Measurements from ENCODE around the gene SUPT3H. TPM values are rescaled to one million over a fixed set of nuclear protein-coding genes. Genes with fewer than 3 reads are reported as not detected.

Gene SUPT3H
- total RNA-seq, 1 donor, result 4.7 TPM

DNA sequence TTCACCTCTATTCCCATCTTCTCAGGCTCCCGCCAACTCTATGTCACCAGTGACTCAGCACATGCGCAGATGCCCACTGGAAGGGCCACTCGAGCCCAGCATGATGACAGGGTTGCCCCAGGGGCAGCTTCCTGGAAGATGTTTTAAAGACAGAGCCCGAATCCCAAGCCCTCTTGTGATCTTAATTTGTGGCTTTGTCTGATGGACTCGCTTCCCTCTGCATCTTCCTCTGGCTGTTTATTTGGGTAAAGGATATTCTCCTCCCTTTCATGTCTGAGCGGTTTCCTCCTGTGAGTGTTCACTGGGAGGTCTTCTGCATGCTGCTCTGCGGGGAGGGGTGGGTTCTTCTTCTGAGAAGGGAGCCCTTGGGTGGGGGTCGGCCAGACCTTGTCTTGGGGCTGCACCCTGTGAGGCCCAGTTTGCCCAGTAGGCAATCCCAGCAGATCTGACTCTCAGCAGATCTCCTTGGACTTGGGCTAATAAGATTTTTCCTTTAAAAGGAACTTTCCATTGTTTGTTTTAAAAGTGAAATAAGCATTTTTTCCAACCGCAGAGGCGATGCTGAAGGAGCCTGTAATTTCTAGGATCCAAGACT is 589.2 kb downstream of the SUPT3H start:
- H3K27me3 ChIP-seq (ENCODE audit: insufficient read depth, low read length), result no peaks in the 10 kb centered on the region
- H3K79me2 ChIP-seq (ENCODE audit: insufficient read depth, low read length), result no peaks in the 10 kb centered on the region
- no peaks in the 10 kb centered on the region for H3K9me3 ChIP-seq (ENCODE audit: low read depth, low read length)
- H4K20me1 ChIP-seq (ENCODE audit: insufficient read depth, low read length), result no peaks in the 10 kb centered on the region
- peaks cover 10% of the 10 kb centered on the region for H3K4me1 ChIP-seq (ENCODE audit: insufficient read depth, low read length)
- no peak for TF ChIP-seq CTCF (IDR thresholded peaks at IDR 0.05; ENCODE audit: extremely low read depth, low read depth, low read length)
- DNase-seq (ENCODE audit: insufficient read length, low spot score, missing footprints), result peak; percentile 23
- no peaks in the 10 kb centered on the region for H3K36me3 ChIP-seq (ENCODE audit: insufficient read depth, low read length)
- peak overlapping the region; percentile 47 for H3K4me2 ChIP-seq (ENCODE audit: insufficient read depth, low read length)
- H2AFZ ChIP-seq (ENCODE audit: low read length), result peak overlapping the region; percentile 78
- no peak overlapping the region for H3K27ac ChIP-seq (ENCODE audit: low read depth, low read length)
- no peak overlapping the region for H3K4me3 ChIP-seq (ENCODE audit: insufficient read depth, low read length)

DNA sequence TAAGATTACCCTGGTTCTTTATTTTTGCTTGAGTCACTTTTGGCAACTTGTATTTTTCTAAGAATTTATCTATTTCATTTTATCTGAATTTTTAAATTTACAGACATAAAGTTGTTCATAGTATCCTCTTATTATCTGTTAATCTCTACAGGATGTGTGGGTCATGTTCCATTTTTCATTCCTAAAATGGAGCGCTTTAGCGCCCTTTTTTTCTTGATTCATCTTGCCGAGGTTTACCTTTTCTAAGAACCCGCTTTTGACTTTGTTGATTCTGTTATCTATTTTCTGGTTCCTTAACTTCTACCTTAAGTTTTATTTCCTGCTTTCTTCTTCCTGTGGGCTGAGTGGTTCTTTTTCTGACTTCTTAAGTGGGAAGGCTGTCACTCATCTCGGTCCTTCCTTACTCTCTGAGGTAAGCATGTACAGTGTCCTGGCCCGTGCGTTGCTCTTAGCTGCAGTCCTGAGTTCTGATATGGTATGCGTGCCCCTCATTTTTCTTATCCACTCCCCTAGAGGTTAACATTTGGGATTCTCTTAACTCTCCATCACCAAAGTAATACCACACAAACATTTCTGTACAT is 590.4 kb downstream of the SUPT3H start:
- H3K79me2 ChIP-seq (ENCODE audit: insufficient read depth, low read length), result no peaks in the 10 kb centered on the region
- H2AFZ ChIP-seq (ENCODE audit: low read length), result no peak overlapping the region
- no peaks in the 10 kb centered on the region for H3K27me3 ChIP-seq (ENCODE audit: insufficient read depth, low read length)
- H3K9me3 ChIP-seq (ENCODE audit: low read depth, low read length), result no peaks in the 10 kb centered on the region
- DNase-seq (ENCODE audit: insufficient read length, low spot score, missing footprints), result no peak
- TF ChIP-seq CTCF (IDR thresholded peaks at IDR 0.05; ENCODE audit: extremely low read depth, low read depth, low read length), result no peak
- H3K27ac ChIP-seq (ENCODE audit: low read depth, low read length), result no peak overlapping the region
- H3K4me2 ChIP-seq (ENCODE audit: insufficient read depth, low read length), result no peak overlapping the region
- H3K36me3 ChIP-seq (ENCODE audit: insufficient read depth, low read length), result no peaks in the 10 kb centered on the region
- H3K4me1 ChIP-seq (ENCODE audit: insufficient read depth, low read length), result peaks cover 10% of the 10 kb centered on the region
- H3K4me3 ChIP-seq (ENCODE audit: insufficient read depth, low read length), result no peak overlapping the region
- H4K20me1 ChIP-seq (ENCODE audit: insufficient read depth, low read length), result no peaks in the 10 kb centered on the region

DNA sequence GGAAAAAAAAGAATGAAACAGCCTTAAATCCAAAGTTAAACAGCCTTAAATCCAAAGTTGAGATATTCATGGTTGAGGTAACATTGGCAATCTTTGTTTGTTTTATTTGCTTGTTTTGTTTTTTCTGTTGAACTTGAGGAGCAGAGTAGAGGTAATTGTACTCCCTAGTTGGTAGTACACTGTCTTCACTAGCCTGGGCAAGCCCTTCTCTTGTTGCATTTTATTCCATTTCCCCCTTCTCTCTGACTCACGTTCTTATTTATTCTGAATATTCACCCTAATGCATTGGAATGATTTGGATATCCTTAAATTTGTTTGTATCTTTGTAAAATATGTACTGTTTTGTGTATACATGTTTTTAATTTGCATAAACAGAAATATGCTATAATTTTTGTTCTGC is 592.6 kb downstream of the SUPT3H start:
- Histone ChIP-seq H3K27me3 (ENCODE audit: insufficient read depth, low read length) (no peaks in the 10 kb centered on the region), H3K36me3 (ENCODE audit: insufficient read depth, low read length) (no peaks in the 10 kb centered on the region), H3K9me3 (ENCODE audit: low read depth, low read length) (no peaks in the 10 kb centered on the region), H2AFZ (ENCODE audit: low read length) (no peak overlapping the region), H3K4me1 (ENCODE audit: insufficient read depth, low read length) (peaks cover 10% of the 10 kb centered on the region), H3K4me2 (ENCODE audit: insufficient read depth, low read length) (no peak overlapping the region), H3K79me2 (ENCODE audit: insufficient read depth, low read length) (no peaks in the 10 kb centered on the region), H4K20me1 (ENCODE audit: insufficient read depth, low read length) (no peaks in the 10 kb centered on the region), H3K4me3 (ENCODE audit: insufficient read depth, low read length) (no peak overlapping the region), H3K27ac (ENCODE audit: low read depth, low read length) (no peak overlapping the region)
- DNase-seq (ENCODE audit: insufficient read length, low spot score, missing footprints), result no peak
- TF ChIP-seq CTCF (IDR thresholded peaks at IDR 0.05; ENCODE audit: extremely low read depth, low read depth, low read length), result no peak

GRCh38 chr6:44784195-44784594 is 593.5 kb downstream of the SUPT3H start:
- Histone ChIP-seq H4K20me1 (ENCODE audit: insufficient read depth, low read length) (no peaks in the 10 kb centered on the region), H3K9me3 (ENCODE audit: low read depth, low read length) (no peaks in the 10 kb centered on the region), H3K4me2 (ENCODE audit: insufficient read depth, low read length) (no peak overlapping the region), H3K4me3 (ENCODE audit: insufficient read depth, low read length) (no peak overlapping the region), H3K4me1 (ENCODE audit: insufficient read depth, low read length) (peaks cover 10% of the 10 kb centered on the region), H3K27me3 (ENCODE audit: insufficient read depth, low read length) (no peaks in the 10 kb centered on the region), H3K36me3 (ENCODE audit: insufficient read depth, low read length) (no peaks in the 10 kb centered on the region), H2AFZ (ENCODE audit: low read length) (no peak overlapping the region), H3K27ac (ENCODE audit: low read depth, low read length) (no peak overlapping the region), H3K79me2 (ENCODE audit: insufficient read depth, low read length) (no peaks in the 10 kb centered on the region)
- TF ChIP-seq CTCF (IDR thresholded peaks at IDR 0.05; ENCODE audit: extremely low read depth, low read depth, low read length), result no peak
- DNase-seq (ENCODE audit: insufficient read length, low spot score, missing footprints), result no peak

Measured in osteoblast (primary cell).